ENCODE data around the gene EDAR.

The EDAR gene

DNA sequence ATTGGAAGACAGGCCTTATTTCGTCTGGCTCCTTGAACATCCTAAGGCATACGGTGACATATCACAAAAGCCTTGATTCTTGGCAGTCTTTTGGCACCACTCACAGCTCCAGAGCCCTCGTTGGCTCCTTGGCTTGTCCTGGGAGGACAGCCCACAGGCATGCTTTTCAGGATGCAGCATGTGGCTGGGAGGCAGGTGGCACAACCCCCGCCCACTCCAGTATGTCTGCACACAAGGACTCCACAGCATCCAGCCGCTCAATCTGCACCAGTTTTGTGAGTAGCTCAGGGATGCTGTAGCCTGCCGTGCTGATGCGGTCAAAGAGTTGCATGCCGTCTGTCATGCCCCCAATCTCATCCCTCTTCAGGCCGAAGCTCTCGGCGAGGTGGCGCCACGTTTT, 92.3 kb downstream of the EDAR start:
- no peak for TF ChIP-seq GATA2 (IDR thresholded peaks at IDR 0.05; ENCODE audit: low read depth, low read length)
- no peak for TF ChIP-seq GATA3 (IDR thresholded peaks at IDR 0.05; ENCODE audit: low read depth, low read length)

DNA sequence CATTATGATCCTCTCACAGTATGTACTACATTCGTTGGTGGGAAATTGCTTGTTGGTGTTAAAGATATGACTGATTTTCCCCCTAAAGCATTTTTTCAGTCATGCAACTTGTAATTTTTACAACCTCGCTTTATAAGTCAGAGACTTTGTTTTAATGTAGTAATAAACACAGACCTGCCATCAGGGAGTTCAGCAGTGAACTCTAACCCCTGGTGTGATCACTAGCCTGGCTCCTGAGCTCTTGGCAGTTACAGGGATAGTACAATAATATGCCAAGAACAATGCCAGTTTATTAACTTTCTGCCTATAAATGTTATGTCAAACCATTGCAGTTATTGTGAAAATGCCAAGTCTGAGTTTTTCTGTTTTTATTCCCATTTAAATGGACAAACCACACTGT, 93.8 kb downstream of the EDAR start:
- no peak for TF ChIP-seq GATA2 (IDR thresholded peaks at IDR 0.05; ENCODE audit: low read depth, low read length)
- no peak for TF ChIP-seq GATA3 (IDR thresholded peaks at IDR 0.05; ENCODE audit: low read depth, low read length)

DNA sequence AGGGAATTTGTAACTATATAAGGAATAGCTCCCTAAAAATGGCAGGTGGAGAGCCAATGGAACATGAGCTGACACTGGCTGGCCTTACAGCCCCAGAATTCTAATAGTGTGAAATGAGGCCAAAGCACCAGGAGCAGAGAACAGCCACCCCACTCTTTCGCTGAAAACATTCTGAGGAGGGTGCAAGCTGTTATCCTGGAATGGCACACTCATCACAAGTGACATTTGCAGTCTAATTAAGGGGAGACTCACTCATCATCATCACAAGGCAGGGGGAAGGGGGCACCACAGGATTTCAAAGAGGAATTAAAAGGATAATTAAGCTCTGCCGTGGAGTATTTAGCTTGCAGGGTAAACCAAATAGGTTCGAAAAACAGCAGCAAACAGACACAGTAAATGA, 94.3 kb downstream of the EDAR start:
- TF ChIP-seq GATA3 (IDR thresholded peaks at IDR 0.05; ENCODE audit: low read depth, low read length) (no peak), GATA2 (IDR thresholded peaks at IDR 0.05; ENCODE audit: low read depth, low read length) (no peak)

DNA sequence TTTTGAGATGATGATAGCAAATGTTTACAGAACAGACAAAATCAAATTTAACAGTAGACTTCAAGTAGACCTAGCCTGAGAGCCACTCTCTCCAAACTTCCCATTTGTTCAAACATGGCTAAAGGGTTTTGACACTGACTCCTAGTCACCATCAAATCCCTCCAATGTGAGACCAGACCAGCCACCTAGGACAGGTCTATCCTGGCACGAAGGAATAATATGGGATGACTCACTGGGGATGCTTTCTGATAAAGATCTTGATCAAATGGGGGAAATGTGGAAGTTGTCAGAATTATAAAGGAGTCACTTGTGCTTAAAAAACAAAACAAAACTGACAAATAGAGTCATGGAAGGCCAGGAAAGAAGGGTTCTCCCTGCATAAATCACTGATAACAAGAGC, 95.7 kb downstream of the EDAR start:
- no peak for TF ChIP-seq GATA2 (IDR thresholded peaks at IDR 0.05; ENCODE audit: low read depth, low read length)
- no peak for TF ChIP-seq GATA3 (IDR thresholded peaks at IDR 0.05; ENCODE audit: low read depth, low read length)

DNA sequence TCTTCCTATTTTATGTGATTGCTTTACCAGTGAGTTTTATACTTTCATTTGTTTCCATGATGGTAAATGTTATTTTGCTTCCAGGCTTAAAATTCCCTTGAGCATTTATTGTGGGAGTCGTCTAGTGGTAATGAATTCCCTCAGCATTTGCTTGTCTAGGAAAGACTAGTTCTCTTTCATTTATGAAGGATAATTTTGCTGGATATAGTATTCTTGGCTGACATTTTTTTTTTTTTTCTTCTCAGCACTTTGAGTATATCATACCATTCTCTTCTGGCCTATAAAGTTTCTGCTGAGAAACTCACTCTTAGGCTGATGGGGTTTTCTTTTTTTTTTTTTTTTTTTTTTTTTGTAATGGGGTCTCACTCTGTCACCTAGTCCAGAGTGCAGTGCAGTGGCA, 99.1 kb downstream of the EDAR start:
- no peak for TF ChIP-seq GATA3 (IDR thresholded peaks at IDR 0.05; ENCODE audit: low read depth, low read length)

DNA sequence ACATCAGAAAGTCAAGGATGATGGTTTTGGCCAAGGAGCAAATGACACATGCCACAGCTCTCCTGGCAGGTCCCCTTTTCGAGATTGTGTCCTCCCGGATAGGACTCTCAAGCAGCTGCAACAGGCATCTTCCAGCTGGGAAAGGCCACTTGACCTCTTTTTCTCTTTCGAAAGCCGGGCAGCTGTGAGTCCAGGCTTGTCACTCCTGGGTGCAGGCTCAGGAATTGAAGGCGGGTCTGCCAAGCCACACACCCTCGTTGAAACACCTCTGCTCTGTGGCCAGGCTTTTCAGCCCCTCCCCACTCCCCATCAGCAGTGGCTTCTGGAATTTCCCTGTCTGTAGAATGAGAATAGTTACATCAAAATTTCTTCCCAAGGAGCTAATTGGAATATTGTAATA, 104.4 kb downstream of the EDAR start:
- no peak for TF ChIP-seq GATA2 (IDR thresholded peaks at IDR 0.05; ENCODE audit: low read depth, low read length)
- TF ChIP-seq GATA3 (IDR thresholded peaks at IDR 0.05; ENCODE audit: low read depth, low read length): no peak

DNA sequence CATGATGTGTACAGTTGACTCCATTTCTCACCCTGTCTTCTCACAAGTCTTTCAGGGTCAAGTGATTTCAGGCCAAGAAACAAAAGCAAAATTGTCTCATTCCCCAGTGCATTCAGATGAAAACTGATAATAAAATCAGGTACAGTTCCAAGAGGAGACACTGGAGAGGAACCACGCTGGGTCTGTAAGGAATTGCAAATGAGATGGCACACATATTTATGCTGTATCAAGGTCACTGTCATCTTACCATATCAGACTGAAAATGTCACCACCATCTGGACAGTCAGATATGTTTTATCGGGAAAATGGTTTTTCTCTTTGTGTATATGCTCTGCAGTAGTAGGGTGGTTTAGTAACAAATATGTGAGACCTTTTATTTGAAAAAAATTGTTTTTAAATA, 110.7 kb downstream of the EDAR start:
- no peak for TF ChIP-seq GATA2 (IDR thresholded peaks at IDR 0.05; ENCODE audit: low read depth, low read length)
- TF ChIP-seq GATA3 (IDR thresholded peaks at IDR 0.05; ENCODE audit: low read depth, low read length): no peak

DNA sequence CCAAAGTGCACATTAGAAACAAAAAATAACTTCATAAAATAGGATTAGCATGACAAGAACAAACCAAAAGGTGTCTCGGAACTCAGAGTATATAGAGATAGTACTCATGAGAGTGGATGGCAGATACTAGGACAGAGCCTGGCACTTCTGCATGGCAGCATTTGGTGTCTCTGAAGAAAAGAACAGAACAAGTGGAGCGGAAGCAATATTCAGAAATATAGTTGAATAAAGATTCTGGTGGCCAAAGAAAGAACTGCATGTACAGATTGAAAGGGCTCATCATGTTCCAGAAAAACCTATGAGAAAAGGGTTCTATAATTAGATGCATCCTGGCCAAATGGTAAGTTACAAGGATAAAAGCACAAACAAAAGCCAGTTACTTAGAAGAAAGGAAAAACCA, 111.5 kb downstream of the EDAR start:
- TF ChIP-seq GATA2 (IDR thresholded peaks at IDR 0.05; ENCODE audit: low read depth, low read length) (no peak), GATA3 (IDR thresholded peaks at IDR 0.05; ENCODE audit: low read depth, low read length) (no peak)

DNA sequence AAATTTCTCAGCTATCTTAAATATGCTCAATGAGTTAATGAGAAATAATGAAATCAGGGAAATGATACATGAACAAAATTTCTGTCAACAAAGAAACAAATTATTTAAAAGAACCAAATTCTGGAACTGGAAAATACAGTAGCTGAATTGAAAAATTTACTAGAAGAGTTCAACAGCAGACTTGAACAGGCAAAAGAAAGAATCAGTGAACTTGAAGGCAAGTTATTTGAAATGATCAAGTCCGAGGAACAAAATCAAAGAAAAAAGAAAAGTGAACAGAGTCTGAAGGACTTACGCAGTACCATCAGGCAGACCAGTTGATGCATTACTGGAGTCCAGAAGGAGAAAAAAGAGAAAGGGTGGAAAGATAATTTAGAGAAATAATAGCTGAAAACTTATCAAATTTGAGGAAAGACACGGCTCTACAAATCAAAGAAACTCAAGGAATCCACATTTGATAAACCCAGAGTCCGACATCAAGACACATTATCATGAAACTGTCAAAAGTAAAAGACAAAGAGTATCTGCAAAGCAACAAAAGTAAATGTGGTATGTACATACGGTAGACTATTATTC, 118.9 kb downstream of the EDAR start:
- no peak for TF ChIP-seq GATA2 (IDR thresholded peaks at IDR 0.05; ENCODE audit: low read depth, low read length)
- no peak for TF ChIP-seq GATA3 (IDR thresholded peaks at IDR 0.05; ENCODE audit: low read depth, low read length)

DNA sequence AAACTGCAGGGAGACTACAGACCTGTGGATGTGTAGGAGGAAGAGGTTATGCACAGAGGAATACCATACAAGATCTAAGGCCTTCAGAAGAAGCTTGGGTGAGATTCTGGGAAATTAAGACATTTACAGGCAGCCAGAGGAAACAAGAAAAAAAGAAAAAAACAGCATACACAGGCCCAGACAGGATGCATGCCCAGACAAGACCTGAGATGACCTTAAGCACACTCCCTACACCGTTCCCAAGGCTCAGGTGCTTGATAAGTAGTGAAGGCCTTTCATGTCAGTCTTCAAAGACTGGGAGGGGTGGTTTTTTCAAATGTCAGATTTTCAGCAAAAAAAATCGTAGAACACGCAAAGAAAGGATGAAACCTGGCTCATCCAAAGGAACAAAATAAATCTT, 119.5 kb downstream of the EDAR start:
- no peak for TF ChIP-seq GATA3 (IDR thresholded peaks at IDR 0.05; ENCODE audit: low read depth, low read length)
- TF ChIP-seq GATA2 (IDR thresholded peaks at IDR 0.05; ENCODE audit: low read depth, low read length): no peak

DNA sequence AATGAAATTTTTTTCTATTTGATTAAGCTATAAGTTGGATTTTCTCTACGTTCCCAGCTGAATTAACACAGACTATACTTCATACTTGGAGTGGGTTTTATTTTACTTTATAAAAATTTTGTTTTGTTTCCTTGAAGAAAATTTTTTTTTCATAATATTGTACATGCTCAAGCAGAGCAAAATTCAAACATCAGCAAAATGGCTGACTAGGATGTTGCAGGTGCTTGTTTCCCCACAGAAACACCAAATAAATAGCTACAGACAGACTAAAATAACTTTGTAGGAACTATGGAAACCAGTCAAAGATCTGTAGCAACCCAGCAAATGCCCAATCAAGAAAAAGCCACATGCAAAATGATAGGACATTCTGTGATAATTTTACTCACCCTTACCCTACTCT, 120.1 kb downstream of the EDAR start:
- TF ChIP-seq GATA2 (IDR thresholded peaks at IDR 0.05; ENCODE audit: low read depth, low read length) (no peak), GATA3 (IDR thresholded peaks at IDR 0.05; ENCODE audit: low read depth, low read length) (no peak)

DNA sequence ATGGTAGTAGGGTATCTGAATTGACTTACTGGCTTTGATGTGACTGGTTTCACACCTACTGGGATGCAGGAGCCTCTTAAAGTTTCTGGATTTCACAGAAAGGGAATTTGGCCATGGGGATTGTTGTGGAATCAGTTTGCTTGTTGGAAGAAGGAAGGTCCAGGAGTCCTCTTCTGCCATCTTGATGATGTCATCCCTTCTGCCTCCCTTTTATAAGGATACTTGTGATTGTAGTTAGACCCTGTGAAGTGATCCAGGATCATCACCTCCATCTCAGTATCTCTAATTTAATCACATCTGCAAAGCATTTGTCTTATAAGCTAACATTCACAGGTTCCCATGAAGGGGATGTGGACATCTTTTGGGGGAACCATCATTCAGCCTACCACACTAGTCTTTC, 123.0 kb downstream of the EDAR start:
- TF ChIP-seq GATA3 (IDR thresholded peaks at IDR 0.05; ENCODE audit: low read depth, low read length): no peak
- TF ChIP-seq GATA2 (IDR thresholded peaks at IDR 0.05; ENCODE audit: low read depth, low read length): no peak

DNA sequence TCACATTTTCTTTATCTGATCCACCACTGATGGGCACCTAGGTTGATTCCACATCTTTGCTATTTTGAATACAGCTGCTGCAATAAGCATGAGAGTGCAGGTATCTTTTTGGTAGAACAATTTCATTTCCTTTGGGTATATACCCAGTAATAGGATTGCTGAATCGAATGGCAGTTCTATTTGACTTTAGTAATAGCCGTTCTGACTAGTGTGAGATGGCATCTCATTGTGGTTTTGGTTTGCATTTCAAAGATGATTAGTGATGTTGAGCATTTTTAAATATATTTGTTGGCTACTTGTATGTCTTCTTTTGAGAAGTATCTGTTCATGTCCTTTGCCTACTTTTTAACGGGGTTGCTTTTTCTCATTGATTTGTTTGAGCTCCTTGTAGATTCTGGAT, 130.1 kb downstream of the EDAR start:
- TF ChIP-seq GATA3 (IDR thresholded peaks at IDR 0.05; ENCODE audit: low read depth, low read length) (no peak), GATA2 (IDR thresholded peaks at IDR 0.05; ENCODE audit: low read depth, low read length) (no peak)

DNA sequence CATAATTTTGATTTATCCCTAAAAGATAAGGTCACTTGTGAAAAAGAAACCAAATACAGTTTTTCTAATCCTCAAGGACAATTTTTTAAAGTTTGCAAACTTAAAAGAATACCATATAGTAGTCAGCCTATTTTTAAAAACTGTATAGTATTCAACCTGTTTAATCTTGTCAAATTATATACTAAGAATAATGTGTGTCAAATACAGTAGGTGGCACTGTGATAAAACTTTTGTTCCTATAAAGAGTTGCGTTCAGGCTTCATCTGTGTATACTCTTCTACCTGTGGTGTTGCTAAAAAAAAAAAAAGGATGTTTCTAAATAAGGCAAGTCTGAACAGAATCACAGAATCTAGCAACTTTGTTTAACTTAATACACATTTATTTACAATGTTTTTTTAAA, 133.8 kb downstream of the EDAR start:
- no peak for TF ChIP-seq GATA2 (IDR thresholded peaks at IDR 0.05; ENCODE audit: low read depth, low read length)
- TF ChIP-seq GATA3 (IDR thresholded peaks at IDR 0.05; ENCODE audit: low read depth, low read length): no peak

DNA sequence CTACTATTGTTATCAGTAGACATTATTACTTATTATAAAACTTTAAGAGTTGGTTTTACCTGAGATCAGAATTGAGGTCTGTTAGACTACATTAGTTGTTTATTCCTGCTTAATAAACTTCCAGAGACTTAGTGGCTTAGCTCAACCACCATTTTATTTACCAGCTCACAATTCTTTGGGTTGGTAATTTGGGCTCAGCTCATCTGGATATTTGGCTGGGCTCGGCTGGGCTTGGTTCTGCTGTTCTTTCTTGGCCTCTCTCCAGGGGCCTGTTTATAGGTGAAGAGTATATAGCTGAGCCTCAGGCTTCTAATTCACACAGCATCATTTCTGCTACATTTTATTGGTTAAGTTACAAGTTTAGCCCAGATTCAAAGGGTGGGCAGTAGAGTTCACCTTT, 134.5 kb downstream of the EDAR start:
- TF ChIP-seq GATA3 (IDR thresholded peaks at IDR 0.05; ENCODE audit: low read depth, low read length) (no peak), GATA2 (IDR thresholded peaks at IDR 0.05; ENCODE audit: low read depth, low read length) (no peak)

DNA sequence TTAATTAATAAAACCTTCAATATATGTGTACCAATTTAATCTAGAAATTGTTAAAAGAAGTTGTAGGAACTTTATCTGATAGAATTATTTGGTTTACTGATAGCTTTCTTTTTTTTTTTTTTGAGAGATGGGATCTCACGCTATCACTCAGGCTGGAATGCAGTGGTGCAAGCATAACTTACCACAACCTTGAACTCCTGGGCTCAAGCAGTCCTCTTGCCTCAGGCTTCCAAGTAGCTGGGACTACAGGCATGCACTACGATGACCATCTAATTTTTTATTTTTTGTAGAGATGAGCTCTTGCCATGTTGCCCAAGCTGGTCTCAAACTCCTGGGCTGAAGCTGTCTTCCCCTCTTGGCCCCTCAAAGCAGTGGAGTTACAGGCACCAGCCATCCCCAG, 135.6 kb downstream of the EDAR start:
- TF ChIP-seq GATA2 (IDR thresholded peaks at IDR 0.05; ENCODE audit: low read depth, low read length): no peak
- no peak for TF ChIP-seq GATA3 (IDR thresholded peaks at IDR 0.05; ENCODE audit: low read depth, low read length)

Measured in SH-SY5Y (cell line).